Measurements from ENCODE around the gene BLMH.

BLMH gene

DNA sequence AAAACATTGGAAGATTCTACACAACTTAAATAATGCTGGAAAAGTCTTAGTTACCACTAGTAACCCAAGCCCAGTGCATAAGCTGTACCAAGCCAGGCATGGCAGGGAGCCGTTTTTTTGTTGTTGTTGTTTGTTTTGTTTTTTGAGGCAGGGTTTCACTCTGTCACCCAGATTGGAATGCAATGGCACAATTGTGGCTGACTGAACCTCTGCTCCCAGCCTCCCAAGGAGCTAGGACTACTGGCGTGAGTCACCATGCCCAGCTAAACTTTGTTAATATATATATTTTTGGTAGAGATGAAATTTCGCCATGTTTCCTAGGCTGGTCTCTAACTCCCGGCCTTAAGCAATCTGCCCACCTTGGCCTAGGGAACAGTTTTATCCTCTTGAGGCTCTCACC, 42.7 kb upstream of the BLMH start:
- Histone ChIP-seq H3K27ac (no peak overlapping the region), H3K9me3 (no peaks in the 10 kb centered on the region), H3K4me1 (no peaks in the 10 kb centered on the region), H3K36me3 (no peaks in the 10 kb centered on the region), H3K27me3 (no peaks in the 10 kb centered on the region), H3K4me3 (no peak overlapping the region)
- DNase-seq: no peak
- intact Hi-C loops (cut with DNase I; ENCODE audit: low total_unique reads): no loop called here
- no peak for TF ChIP-seq CTCF (IDR thresholded peaks at IDR 0.05)

DNA sequence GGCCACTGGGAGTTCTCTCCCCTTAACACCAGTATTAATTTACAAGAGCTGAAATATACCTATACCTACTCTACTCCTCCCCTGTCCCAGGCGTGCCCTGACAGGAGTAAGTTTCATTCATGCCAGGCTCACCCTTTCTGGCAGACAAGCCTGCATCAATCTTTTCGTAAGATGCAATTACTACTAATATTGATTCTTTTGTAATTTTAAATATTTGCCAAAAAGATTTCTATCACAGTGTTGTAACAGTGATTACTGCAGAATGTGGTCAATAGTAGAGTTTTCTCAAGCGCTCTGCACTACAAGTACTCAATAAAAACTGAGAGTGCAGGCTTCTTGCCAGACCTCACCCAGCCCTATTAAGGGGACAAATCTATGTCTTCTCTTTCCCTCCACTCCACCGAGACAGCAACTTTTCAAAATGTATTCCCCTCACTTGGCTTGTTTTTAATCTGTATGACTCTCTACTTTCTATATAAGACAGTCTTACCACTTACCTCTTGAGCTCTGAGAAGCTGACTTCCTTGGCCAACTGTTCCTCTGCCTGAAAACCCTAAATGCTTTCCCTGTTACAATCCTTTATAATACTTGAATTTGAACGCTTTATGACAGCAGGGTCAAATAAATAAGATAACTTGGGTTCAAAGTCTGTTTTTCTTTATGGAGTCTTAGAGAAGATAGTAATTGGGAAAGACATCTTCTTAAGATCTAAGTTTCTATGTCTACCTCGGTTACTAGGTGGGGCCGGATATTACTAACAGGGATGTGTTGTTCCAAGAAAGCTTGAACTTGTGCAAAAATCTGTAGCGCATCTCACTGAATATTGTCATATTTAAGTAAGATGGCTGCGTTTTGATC, 42.0 kb upstream of the BLMH start, which contains the start of gene TMIGD1:
TMIGD1 (minus strand) TSS at position 555 of the 858 bp plus-strand sequence. CDS start 1,924 bp downstream, outside the sequence.
- H3K4me3 ChIP-seq: no peak within 1 kb of the TSS
- intact Hi-C loops (cut with DNase I; ENCODE audit: low total_unique reads): no loop called here
- H3K36me3 ChIP-seq: no peaks in the 10 kb centered on the region
- no peaks in the 10 kb centered on the region for H3K9me3 ChIP-seq
- H3K27ac ChIP-seq: no peak within 1 kb of the TSS
- no peaks in the 10 kb centered on the region for H3K4me1 ChIP-seq
- H3K27me3 ChIP-seq: no peaks in the 10 kb centered on the region
- no peak for DNase-seq
- TF ChIP-seq CTCF (IDR thresholded peaks at IDR 0.05): no peak

- Histone ChIP-seq H3K36me3 (no peaks in the 10 kb centered on the region), H3K27ac (no peak overlapping the region), H3K27me3 (peaks cover 0 to 8% of the 10 kb centered on the region in 2 donors), H3K9me3 (no peaks in the 10 kb centered on the region), H3K4me3 (no peak overlapping the region), H3K4me1 (no peaks in the 10 kb centered on the region)
- no peak for TF ChIP-seq CTCF (IDR thresholded peaks at IDR 0.05)
- intact Hi-C loops (cut with DNase I; ENCODE audit: low total_unique reads): no loop called here
- DNase-seq: no peak
These were observed 40.4 kb upstream of the BLMH start for GRCh38 chr17:30332057-30332542.

DNA sequence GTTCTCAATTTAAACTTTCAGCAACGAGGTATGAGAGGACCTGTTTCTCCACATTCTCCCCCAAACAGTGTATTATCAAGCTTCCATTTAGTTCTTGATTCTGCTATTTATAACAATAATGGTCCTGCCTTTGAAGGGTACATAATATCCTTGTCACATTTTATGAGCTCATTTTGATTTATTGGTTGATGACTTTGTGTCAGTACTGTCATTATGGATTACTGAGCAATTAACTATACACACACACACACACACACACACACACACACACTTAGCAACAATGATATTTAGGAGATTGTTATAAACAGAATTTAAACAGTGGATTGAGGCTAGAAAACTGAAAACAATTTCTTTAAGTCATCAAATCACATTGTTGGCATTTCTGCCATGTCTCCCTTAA, 35.1 kb upstream of the BLMH start:
- no peak for TF ChIP-seq CTCF (IDR thresholded peaks at IDR 0.05)
- Histone ChIP-seq H3K27ac (no peak overlapping the region), H3K36me3 (no peaks in the 10 kb centered on the region), H3K4me1 (no peaks in the 10 kb centered on the region), H3K9me3 (no peaks in the 10 kb centered on the region), H3K27me3 (peaks cover 0 to 8% of the 10 kb centered on the region in 2 donors), H3K4me3 (no peak overlapping the region)
- intact Hi-C loops (cut with DNase I; ENCODE audit: low total_unique reads): no loop called here
- DNase-seq: no peak

DNA sequence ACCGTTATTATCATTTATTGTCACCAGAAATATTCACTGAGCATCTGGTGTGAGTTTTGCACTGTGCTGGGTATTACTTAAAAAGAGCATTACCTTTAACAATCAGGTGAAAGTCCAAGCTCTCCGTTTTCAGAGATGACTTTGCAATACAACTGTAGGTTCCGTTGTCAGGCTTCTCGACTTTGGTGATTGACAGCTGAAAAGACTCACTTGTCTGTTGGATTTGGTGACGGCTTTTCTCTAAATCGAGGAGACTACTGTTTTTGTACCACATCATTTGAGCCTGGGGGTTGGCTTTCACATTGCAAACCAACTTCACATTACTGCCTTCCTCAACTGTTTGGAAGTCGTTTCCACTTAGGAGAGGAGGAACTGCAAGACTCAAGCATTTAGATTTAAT, 33.0 kb upstream of the BLMH start:
- TF ChIP-seq CTCF (IDR thresholded peaks at IDR 0.05): no peak
- Histone ChIP-seq H3K9me3 (no peaks in the 10 kb centered on the region), H3K4me3 (no peak overlapping the region), H3K27me3 (peaks cover 0 to 15% of the 10 kb centered on the region in 2 donors), H3K36me3 (no peaks in the 10 kb centered on the region), H3K4me1 (no peaks in the 10 kb centered on the region), H3K27ac (no peak overlapping the region)
- DNase-seq: no peak
- intact Hi-C loops (cut with DNase I; ENCODE audit: low total_unique reads): no loop called here

Measured in tibial artery (tissue), 4 donors.